A549 (cell line): Measurements from ENCODE around the gene KIAA1671.

ENCODE experiments used
- CHD2 ChIP-seq: fragments of 150-350 bp; IDR thresholded peaks from 2 replicates; pipeline ENCODE4 v1.6.1; 2014; ENCODE audit warnings: low read length; ENCODE audit not compliant: partially characterized antibody
- CHD4 ChIP-seq: fragments of 200-600 bp; sonication (generic); IDR thresholded peaks from 2 replicates; pipeline ENCODE4 v1.6.1; 2016; ENCODE audit warnings: antibody characterized with exemption, mild to moderate bottlenecking, borderline replicate concordance
- CTCF ChIP-seq: fragments of >200 bp; sonication (Bioruptor Twin); formaldehyde crosslinking; IDR thresholded peaks from 3 replicates; pipeline ENCODE4 v1.5.1; 2016
- HDAC2 ChIP-seq: fragments of 200-600 bp; sonication (generic); IDR thresholded peaks from 2 replicates; pipeline ENCODE4 v1.6.1; 2016
- KDM1A ChIP-seq: fragments of 200-600 bp; sonication (generic); IDR thresholded peaks from 2 replicates; pipeline ENCODE4 v1.6.1; 2016; ENCODE audit warnings: low read depth, mild to moderate bottlenecking
- MAZ ChIP-seq: fragments of 150-350 bp; IDR thresholded peaks from 2 replicates; pipeline ENCODE4 v1.6.1; 2014; ENCODE audit warnings: antibody characterized with exemption, low read depth, low read length, borderline replicate concordance
- POLR2A ChIP-seq: IDR thresholded peaks from 2 replicates; pipeline ENCODE4 v1.6.1; 2012; ENCODE audit warnings: mild to moderate bottlenecking, low read length
- REST ChIP-seq: fragments of 200-600 bp; sonication (generic); IDR thresholded peaks from 2 replicates; pipeline ENCODE4 v1.6.1; 2016; ENCODE audit warnings: antibody characterized with exemption, mild to moderate bottlenecking, moderate library complexity
- RNF2 ChIP-seq: fragments of 200-600 bp; sonication (generic); IDR thresholded peaks from 2 replicates; pipeline ENCODE4 v1.6.1; 2016; ENCODE audit warnings: low read depth, mild to moderate bottlenecking, antibody characterized with exemption, moderate library complexity, borderline replicate concordance

GRCh38 chr22:25082096-25082495 is 129.6 kb downstream of the KIAA1671 start:
- TF ChIP-seq CTCF = no peak
- TF ChIP-seq CHD4 = no peak
- TF ChIP-seq HDAC2 = no peak
- TF ChIP-seq POLR2A = no peak
- no peak for TF ChIP-seq REST
- TF ChIP-seq CHD2 = no peak
- TF ChIP-seq KDM1A = no peak
- TF ChIP-seq MAZ = no peak
- no peak for TF ChIP-seq RNF2
